GM12878 (cell line): ENCODE measurements around the gene ADD1. TPM values are rescaled to one million over a fixed set of nuclear protein-coding genes. Genes with fewer than 3 reads are reported as not detected.

Experiments
- ATAC-seq: fragments of 200-7000 bp; cut with Tn5 transposase; 3 replicates; pipeline ENCODE4 v1.9.1; 2020; ENCODE audit warnings: mild to moderate bottlenecking, moderate library complexity
- BruUV-seq: library from RNA; stranded (reverse); fragments of 400-500 nt; replicated peaks from 2 replicates; lab custom pipeline; 2021; lab: Mats Ljungman, UMichigan
- CTCF ChIA-PET: fragments of 300-600 bp; sonication (Branson Sonifier 250); formaldehyde crosslinking; extraction: SDS; loops from one replicate; lab custom pipeline; 2021; ENCODE audit warnings: inconsistent platforms; lab: Yijun Ruan, JAX
- POLR2A ChIA-PET: fragments of 350-600 bp; formaldehyde crosslinking; extraction: SDS; loops from one replicate; lab custom pipeline; 2021; ENCODE audit warnings: inconsistent platforms; lab: Charles Lee
- RAD21 ChIA-PET: fragments of 300-600 bp; sonication (Branson Sonifier 250); formaldehyde crosslinking; loops from one replicate; lab custom pipeline; 2023; ENCODE audit warnings: antibody characterized with exemption; ENCODE audit not compliant: unreplicated experiment; lab: Charles Lee
- SMC1A ChIA-PET: fragments of 300-600 bp; sonication (Branson Sonifier 250); formaldehyde crosslinking; loops from one replicate; lab custom pipeline; 2023; ENCODE audit not compliant: unreplicated experiment, uncharacterized antibody; lab: Charles Lee
- DNase-seq: peaks from one replicate; pipeline ENCODE4 v3.0.0-alpha.2; 2011; ENCODE audit warnings: low read depth, low spot score
- FAIRE-seq: peaks from 3 replicates; lab custom pipeline; 2011; peaks lifted over from hg19 to GRCh38; lab: Jason Lieb, UNC
- H2AFZ ChIP-seq: 2 replicates; pipeline ENCODE4 v1.6.0; 2011; ENCODE audit warnings: low read depth, low read length, control low read depth; ENCODE audit not compliant: control insufficient read depth
- H3K27ac ChIP-seq: 2 replicates; pipeline ENCODE4 v1.5.1; 2011; ENCODE audit warnings: control low read depth; ENCODE audit not compliant: control insufficient read depth, insufficient read depth
- H3K27me3 ChIP-seq, 2 experiments: replicated peaks in 1 of 2; 2 replicates each; pipeline versions ENCODE4 v1.6.0 to v1.6.1; 2011; ENCODE audit warnings: low read length in 1 of 2; ENCODE audit not compliant: control insufficient read depth in 2 of 2, insufficient read depth in 2 of 2
- H3K36me3 ChIP-seq, 2 experiments: 2 replicates each; pipeline ENCODE4 v1.5.1; 2011; ENCODE audit warnings: low read length in 1 of 2; ENCODE audit not compliant: control insufficient read depth in 2 of 2, insufficient read depth in 2 of 2
- H3K4me1 ChIP-seq: 2 replicates; pipeline ENCODE4 v1.6.1; 2011; ENCODE audit warnings: mild to moderate bottlenecking, low read length, moderate library complexity, mixed read lengths; ENCODE audit not compliant: control insufficient read depth, insufficient read depth
- H3K4me2 ChIP-seq: 2 replicates; pipeline ENCODE4 v1.6.0; 2011; ENCODE audit warnings: control low read depth; ENCODE audit not compliant: control insufficient read depth, insufficient read depth
- H3K4me3 ChIP-seq: fragments of 200-600 bp; sonication (generic); 2 replicates; pipeline ENCODE4 v1.5.1; 2016
- H3K79me2 ChIP-seq: 2 replicates; pipeline ENCODE4 v1.6.0; 2011; ENCODE audit warnings: low read length; ENCODE audit not compliant: control insufficient read depth, insufficient read depth
- H3K9ac ChIP-seq: 2 replicates; pipeline ENCODE4 v1.8.0; 2011; ENCODE audit warnings: low read length, control low read depth, mixed read lengths; ENCODE audit not compliant: control insufficient read depth, insufficient read depth
- H3K9me3 ChIP-seq: replicated peaks from 3 replicates; pipeline ENCODE4 v1.5.1; 2011; ENCODE audit warnings: mild to moderate bottlenecking, low read length; ENCODE audit not compliant: control insufficient read depth, insufficient read depth
- H4K20me1 ChIP-seq: 2 replicates; pipeline ENCODE4 v1.6.0; 2011; ENCODE audit not compliant: control insufficient read depth, insufficient read depth
- BMI1 ChIP-seq: fragments of 450-650 bp; IDR thresholded peaks from 2 replicates; pipeline ENCODE4 v1.6.1; 2016; ENCODE audit warnings: mild to moderate bottlenecking, moderate library complexity, borderline replicate concordance
- JUND ChIP-seq: IDR thresholded peaks from 2 replicates; pipeline ENCODE4 v1.6.1; 2012; ENCODE audit warnings: low read depth, mild to moderate bottlenecking, low read length, improper control_type of control experiment, moderate library complexity
- MLLT1 ChIP-seq: fragments of 450-650 bp; IDR thresholded peaks from 2 replicates; pipeline ENCODE4 v1.6.1; 2016; ENCODE audit warnings: mild to moderate bottlenecking
- MXI1 ChIP-seq: fragments of 150-350 bp; IDR thresholded peaks from 2 replicates; pipeline ENCODE4 v1.6.1; 2011; ENCODE audit warnings: low read depth, mild to moderate bottlenecking, inconsistent platforms, low read length, improper control_type of control experiment
- PAX5 ChIP-seq: IDR thresholded peaks from 2 replicates; pipeline ENCODE4 v1.6.1; 2011; ENCODE audit warnings: low read depth, low read length, borderline replicate concordance
- PAX8 ChIP-seq: fragments of 450-650 bp; IDR thresholded peaks from 2 replicates; pipeline ENCODE4 v1.6.1; 2017; ENCODE audit warnings: mild to moderate bottlenecking, moderate library complexity
- SUZ12 ChIP-seq: fragments of 200-600 bp; sonication (generic); IDR thresholded peaks from one replicate; pipeline ENCODE4 v1.6.1; 2018; ENCODE audit warnings: antibody characterized with exemption, mild to moderate bottlenecking; ENCODE audit not compliant: unreplicated experiment
- YY1 ChIP-seq: IDR thresholded peaks from 2 replicates; pipeline ENCODE4 v1.6.1; 2011; ENCODE audit warnings: low read depth, mild to moderate bottlenecking, low read length
- ZNF274 ChIP-seq: IDR thresholded peaks from one replicate; pipeline ENCODE4 v1.8.0; 2011; ENCODE audit not compliant: insufficient read length, insufficient read depth
- ZNF622 ChIP-seq: fragments of 450-650 bp; IDR thresholded peaks from 2 replicates; pipeline ENCODE4 v1.6.1; 2017; ENCODE audit warnings: mild to moderate bottlenecking, inconsistent platforms
- WGBS: methylation state at CpG from one replicate; pipeline ENCODE4 v1.1.6; 2016; ENCODE audit warnings: low lambda C conversion rate; ENCODE audit not compliant: insufficient replicate concordance, insufficient coverage; ENCODE audit errors: missing lambda C conversion rate; 5-methylcytosine and 5-hydroxymethylcytosine counted together
- in situ Hi-C: fragments of 300-500 bp; cut with MboI; formaldehyde crosslinking; loops from 9 replicates; pipeline ENCODE4 v1.14.3; 2018; ENCODE audit warnings: mixed read lengths
- intact Hi-C: fragments of 100-400 bp; cut with micrococcal nuclease; formaldehyde crosslinking; loops from one replicate; pipeline ENCODE4 v1.14.2; 2022; ENCODE audit not compliant: unreplicated experiment
- polyA plus RNA-seq, 11 experiments: library from polyadenylated mRNA; depleted of rRNA in 4 of 11; unstranded in 6 of 11; stranded (reverse) in 5 of 11; fragments of >200 nt; fragmentation: Nextera tagmentation in 4 of 11; fragmentation: Illumina TruSeq in 1 of 11; extraction: Ambion mirVana in 4 of 11; extraction: Trizol in 1 of 11; gene quantifications; 1 replicate in 1 of 11; 2 replicates in 10 of 11; pipeline versions ENCODE4 v1.2.1 to v1.2.3, GENCODE V29; 2011 to 2016; ENCODE audit warnings: inconsistent platforms in 2 of 11, missing spikeins in 2 of 11, low read depth in 1 of 11
- total RNA-seq, 4 experiments: library from RNA; depleted of rRNA in 3 of 4; stranded (reverse); fragments of >200 nt in 3 of 4; fragmentation: Illumina TruSeq in 1 of 4; extraction: Trizol in 1 of 4; gene quantifications; 2 replicates each; pipeline versions ENCODE4 v1.2.1 to v1.2.3, GENCODE V29; 2013 to 2021

The ADD1 gene
- total and polyA plus RNA-seq, 10 of the 15 experiments (the other 5 are each of a cell fraction or from before 2014, with no cell fraction given), result 21.6 to 182 (median 105) TPM

- ChIA-PET CTCF (interaction anchor here (0.6 to 2.0 kb wide), 4 partner anchors 13 to 107 kb away, joined by 3 to 10 read pairs (median 3); no protein-coding TSS in a partner anchor), POLR2A (interaction anchor here (0.6 to 2.0 kb wide), 9 partner anchors 12 to 1914 kb away, joined by 3 to 8 read pairs (median 4); partner anchors contain the start of gene NOP14)
- BruUV-seq, result no TSS peak
- Histone ChIP-seq H3K79me2 (peaks cover 67% of the 10 kb centered on the region), H2AFZ (no peak overlapping the region), H3K27ac (no peak overlapping the region)
- DNase-seq, result no peak
- TF ChIP-seq MXI1 (no peak), BMI1 (no peak), PAX5 (no peak), PAX8 (no peak), ZNF274 (no peak), MLLT1 (no peak), ZNF622 (no peak), SUZ12 (no peak), JUND (no peak), YY1 (no peak)
- TF ChIP-seq, all 136 proteins: peak for 0
- SMC1A ChIA-PET, result interaction anchor here (0.6 to 6.1 kb wide), 10 partner anchors 12 to 1445 kb away, joined by 3 to 49 read pairs (median 3); no protein-coding TSS in a partner anchor
- WGBS, result 100% methylated on average over 2 of the region's 2 CpGs
- Histone ChIP-seq H3K36me3 (no peaks in the 10 kb centered on the region), H3K4me1 (peaks cover 64% of the 10 kb centered on the region), H4K20me1 (no peaks in the 10 kb centered on the region), H3K9me3 (no peaks in the 10 kb centered on the region), H3K9ac (no peak overlapping the region), H3K27me3 (no peaks in the 10 kb centered on the region), H3K4me3 (no peak overlapping the region), H3K4me2 (peak overlapping the region; percentile 57)
- in situ Hi-C loops, result no loop called here
- RAD21 ChIA-PET, result interaction anchor here (0.8 to 4.3 kb wide), 8 partner anchors 23 to 115 kb away, joined by 3 to 14 read pairs (median 4); partner anchors contain the start of genes GRK4 and NOP14
- intact Hi-C loops, result no loop called here
- ATAC-seq (no peak), FAIRE-seq (no peak)
Measured at GRCh38 chr4:2848449-2848848, 4.8 kb downstream of the ADD1 start.
